SW 1271 (cell line): Measurements from ENCODE around the gene REXO2.
A peak's percentile ranks its signal among the peaks of the same experiment; 100 is the strongest.

ENCODE experiments used
- DNase-seq, 2 experiments: peaks; one replicate each; lab custom pipeline; 2025; lab: John Stamatoyannopoulos, UW

Gene REXO2

DNA sequence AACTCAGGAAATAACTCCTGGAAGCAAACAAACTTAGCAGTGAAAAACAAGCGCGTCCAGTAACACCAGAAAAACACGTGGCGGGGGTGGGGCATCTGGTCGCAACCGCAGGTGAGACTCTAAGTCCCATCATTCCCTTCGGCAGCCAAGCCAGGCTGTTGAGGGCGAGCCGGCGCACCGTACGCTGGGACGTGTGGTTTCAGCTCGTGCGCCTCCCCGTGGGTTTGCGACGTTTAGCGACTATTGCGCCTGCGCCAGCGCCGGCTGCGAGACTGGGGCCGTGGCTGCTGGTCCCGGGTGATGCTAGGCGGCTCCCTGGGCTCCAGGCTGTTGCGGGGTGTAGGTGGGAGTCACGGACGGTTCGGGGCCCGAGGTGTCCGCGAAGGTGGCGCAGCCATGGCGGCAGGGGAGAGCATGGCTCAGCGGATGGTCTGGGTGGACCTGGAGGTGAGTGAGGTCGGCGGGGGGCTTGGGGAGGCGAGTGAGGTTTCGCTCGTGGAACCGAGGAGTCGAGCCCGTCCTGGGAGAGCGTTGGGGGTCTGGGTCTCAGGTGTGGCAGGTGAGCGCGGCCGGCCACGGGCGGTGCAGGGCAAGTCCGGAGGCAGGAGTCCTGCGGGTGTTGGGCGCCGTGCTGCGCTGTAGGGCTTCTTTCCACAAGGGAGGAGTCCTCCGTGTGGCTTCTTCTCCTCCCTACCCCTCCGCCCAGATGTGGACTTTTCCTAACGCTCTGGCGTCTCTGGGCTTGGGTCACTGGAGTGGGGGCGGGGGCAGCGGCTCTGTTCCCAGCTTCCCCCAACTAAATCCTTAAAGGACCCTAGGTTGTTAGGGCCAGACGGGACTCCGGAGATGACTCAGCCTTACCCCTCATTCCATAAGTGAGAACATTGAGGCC is at the start of gene REXO2:
Gene REXO2 (plus strand): TSS at position 239 of the 892 bp plus-strand sequence. CDS start 62 bp downstream, at position 301.
- peak; percentile 71 to 85 for DNase-seq

DNA sequence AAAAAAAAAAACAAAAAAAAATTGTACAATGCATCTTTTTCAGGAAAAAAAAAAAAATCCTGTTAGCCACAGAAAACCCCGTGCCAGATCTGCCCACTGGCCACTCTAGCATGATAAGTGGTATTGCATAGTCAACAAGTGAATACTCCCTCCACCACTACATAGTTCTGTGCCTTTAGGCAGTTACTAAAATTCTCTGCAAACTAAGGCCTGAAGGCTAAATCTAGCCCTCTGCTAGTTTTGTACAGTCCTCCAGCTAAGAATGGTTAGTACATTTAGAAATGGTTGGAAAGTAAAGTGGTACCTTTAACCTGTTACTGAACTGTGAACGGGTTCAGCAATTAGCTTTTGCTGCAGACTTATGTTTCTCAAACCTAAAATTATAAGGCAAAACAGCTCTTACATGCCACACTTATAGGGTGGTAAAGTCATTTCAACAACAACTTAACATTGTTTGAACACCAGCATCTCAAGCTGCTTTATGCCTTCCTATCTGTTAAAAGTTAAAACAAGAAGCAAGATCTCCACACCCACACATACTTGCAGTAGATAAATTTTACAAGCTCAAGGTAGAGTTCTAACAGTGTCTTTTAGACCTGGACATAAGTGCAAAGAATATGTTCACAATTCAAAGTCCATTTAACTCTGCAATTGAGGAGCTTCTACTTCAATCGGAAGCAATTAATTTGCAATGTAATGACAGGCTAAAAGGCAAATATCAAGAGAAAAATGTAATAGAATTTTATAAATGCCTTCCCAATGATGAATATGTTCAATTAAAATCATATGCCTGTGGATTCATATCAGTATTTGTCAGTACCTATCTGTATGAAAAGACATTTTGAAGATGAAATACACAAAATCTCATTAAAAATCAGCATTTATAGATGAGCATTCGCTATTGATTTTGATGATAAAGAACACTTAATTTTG is 46.3 kb upstream of the REXO2 start:
- no peak for DNase-seq

DNA sequence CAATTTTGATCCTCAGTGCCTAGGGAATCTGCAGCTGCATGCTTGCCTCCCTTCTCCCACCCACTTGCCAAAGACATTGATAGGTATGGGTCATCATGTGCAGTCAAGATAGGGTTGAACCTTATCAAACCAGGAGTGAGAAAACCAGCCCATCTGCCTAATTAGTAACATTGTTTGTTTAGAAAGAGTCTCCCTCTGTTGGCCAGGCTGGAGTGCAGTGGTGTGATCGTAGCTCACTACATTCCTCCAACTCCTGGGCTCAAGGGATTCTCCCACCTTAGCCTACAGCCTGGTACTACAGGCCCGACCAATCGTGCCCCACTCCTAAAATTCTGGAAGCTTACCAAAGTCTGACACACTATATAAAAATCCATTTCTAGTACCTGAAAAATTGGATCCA is 43.5 kb upstream of the REXO2 start:
- DNase-seq = no peak

DNA sequence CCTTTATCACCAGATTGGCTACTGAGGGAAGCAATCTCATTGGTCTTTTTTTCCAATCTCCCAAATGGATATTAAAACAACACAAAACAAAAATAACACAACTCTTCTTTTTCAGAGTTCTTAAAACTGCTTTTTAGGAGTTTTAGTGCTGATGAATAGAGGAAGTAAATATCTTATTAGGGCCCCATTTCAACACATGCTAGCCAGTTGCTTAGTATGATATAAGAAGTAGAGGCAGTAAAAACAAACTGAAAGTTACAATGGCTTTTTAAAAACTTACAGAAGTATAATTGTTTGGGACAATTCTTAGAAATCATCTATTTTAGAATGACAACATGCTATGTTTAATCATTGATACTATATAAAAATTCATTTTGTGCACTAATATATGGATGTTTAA is 42.4 kb upstream of the REXO2 start:
- no peak for DNase-seq

DNA sequence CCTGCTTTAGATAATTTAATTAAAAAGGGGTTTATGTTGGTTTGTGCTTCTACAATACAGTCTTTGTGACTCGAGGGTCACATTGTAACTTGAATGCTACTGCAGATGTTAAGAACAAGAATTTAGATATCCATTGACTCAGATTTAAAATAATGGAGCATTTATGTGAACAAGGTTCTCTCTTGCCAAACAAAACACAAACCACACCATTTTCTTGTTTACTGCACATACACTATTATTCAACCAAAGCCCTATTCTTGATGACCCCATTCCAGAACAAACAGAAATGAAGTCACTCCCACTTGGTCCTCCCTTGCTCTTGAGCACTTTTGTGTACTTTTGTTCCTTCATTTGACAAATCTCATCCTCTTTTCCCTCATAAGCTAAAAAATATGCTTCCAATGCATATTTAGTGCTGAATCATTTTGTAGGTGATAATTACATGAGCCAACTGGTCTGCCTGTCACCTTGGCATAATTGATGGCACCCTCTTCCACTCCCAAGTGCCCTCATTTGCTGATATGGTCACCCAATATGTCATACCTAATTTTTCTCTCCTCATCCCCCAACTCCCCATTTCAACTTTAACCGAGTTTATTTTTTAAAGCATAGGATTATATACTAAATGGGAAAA is 41.8 kb upstream of the REXO2 start:
- no peak for DNase-seq

DNA sequence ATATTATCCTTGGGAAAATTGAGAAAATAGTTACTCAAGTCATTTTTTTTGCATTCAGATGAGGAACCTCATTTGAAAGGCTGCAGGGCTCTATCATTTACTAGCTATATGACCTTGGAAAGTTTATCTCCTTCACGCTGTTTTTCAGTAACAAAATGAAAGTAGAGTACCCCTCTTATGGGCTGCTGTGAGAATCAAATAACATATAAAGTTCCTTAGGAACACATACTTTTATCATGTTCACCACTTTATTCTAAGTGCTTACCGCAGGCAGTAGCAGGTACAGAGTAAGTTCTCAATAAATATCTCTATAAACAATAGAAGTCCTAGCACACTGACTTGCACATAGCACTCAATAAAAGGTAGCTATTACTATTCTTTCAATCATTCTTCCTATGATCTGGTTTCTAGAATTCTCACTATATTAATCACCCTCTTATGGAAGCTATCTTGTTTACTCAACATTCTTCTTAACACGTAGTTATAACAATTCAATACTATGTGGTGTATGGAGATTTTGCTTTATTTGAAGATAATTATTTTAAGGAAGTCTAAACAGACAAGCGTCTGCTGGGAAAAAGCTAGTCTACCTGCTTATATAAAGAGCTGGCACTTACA is 40.9 kb upstream of the REXO2 start:
- no peak for DNase-seq

DNA sequence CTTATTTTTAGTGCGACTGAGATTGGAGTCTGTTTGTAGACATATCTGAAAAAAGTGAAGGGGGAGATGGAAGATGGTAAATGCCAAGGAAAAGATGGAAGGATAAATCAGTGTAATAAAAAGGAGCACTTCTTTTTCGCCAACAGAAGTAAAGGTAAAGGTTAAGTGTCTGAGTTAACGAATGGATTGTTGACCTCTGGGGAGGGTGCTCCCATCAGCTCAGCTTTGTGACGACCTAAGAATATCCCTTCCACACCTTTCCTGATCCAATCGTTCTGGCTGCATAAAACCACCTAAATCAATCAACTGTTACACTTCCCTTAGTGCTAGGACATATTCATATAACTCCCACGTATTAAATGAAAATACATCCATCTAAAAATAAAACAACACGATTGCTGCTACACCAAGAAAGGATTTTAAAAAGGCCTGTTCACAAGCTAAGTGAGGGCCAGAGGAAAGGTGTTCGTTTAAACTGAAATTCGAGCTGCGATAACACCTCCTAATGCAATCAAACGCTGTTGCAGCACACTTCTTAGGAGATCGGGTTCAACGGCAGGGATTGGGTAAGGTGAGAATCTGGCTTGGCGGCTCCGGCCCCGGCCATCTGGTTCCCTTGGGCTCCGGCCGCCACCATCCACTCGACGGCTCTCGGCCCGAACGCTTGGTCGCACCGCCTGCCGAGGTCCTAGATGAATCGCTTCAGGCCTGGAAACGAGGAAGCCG is 39.6 kb upstream of the REXO2 start:
- peak in 1 of 2 experiments; percentile 56 for DNase-seq

DNA sequence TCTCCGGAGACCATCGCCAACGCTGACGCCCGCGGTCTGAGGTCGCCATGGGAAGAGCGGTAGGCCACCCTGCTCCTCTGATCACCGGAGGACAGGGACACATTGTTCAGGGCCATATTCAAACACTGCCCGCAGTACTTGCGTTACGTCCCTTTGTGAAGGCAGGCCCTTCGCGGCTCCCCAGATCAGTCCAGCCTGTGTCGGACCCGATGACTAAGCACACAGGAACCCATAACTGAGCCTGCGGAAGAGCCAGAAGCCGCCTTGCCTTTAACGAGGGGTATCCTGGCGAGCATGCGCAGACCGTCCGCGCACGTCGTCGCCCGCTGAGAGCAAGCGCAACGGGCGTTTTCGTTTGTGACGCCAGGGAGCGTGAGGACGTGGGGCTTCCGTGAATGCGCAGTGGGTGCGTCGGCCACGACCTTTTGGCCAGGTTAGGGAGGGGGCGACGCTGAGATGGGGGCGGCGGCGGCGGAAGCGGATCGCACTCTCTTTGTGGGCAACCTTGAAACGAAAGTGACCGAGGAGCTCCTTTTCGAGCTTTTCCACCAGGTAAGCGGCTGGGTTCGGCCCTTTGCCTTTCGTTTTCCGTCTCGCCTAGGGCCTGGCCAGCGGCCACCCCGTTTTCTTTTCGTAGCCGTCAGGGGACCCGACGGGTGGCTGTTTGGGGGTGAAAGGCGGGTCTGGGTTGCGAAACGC is 38.9 kb upstream of the REXO2 start, which contains the start of the genes C11orf71 and RBM7:
Gene C11orf71 (minus strand): TSS at position 296 of the 699 bp plus-strand sequence. CDS start 180 bp downstream, at position 116.
Gene RBM7 (plus strand): TSS at position 451 of the 699 bp plus-strand sequence. CDS start 6 bp downstream, at position 457.
- peak; percentile 87 for DNase-seq

DNA sequence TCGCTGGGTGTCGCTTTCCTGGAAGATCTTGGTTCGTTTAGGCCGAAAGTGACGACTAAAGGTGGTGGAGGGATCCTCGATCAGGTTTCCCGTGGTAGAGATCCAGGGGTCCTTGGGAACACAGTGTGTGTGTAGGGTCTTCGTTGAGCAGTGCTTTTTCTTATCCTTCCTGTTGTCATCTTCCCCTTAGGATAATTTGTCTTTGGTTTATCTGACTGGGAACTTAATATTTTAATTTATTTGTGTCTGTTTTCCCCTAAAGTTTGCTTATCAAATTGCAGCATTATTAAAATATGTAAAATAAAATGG is 38.4 kb upstream of the REXO2 start:
- no peak for DNase-seq

DNA sequence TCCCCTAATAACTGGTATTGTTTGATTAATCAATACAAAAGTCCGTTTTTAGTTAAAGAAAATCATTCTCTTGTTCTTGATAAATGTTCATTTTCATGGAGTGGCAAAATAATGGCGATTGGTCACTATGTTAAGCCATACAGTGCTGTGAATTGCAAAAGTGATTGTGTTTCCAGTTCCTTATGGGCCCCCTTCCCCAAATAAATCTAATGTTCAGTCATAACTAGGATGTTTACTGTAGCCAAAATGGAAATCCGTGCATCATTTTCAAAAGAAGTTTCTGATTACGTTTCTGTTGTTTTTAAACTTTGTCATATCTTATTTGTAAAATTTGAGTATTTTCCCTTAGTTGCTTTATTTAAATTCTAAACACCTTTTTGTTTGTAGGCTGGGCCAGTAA is 38.0 kb upstream of the REXO2 start:
- DNase-seq = no peak

DNA sequence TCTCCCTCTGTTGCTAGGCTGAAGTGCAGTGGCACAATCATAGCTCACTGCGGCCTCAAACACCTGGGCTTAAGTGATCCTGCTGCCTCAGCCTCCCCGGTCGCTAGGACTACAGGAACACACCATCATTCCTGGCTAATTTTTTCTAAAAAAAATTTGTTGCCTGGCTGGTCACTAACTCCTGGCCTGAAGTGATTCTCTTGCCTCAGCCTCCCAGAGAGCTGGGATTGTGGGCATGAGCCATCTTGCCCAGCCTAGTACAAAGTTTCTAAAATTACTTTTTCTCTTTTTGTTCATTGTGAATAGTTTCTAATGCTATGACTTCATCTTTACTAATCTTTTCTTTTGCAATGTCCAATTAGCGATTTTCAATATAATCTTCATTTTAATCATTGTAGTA is 26.3 kb upstream of the REXO2 start:
- no peak for DNase-seq

DNA sequence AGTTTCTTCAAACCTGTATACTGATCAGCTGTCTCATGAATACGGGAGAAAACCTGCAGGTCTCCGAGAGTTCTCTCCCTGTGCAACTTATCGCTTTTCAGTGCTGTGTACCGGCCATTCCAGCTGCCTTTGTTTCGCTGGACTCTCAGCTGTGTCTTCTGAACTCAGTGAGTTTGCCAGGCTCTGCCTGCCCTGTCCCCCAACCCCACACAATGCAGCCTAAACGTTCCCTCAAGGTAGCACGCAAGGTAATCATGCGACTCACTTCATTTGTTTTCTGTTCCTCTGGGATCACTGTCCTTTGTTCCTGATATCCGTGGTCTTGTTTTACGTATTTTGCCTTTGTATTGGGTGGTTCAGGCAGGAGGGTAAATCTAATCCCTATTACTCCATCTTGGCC is 25.3 kb upstream of the REXO2 start:
- DNase-seq = no peak

DNA sequence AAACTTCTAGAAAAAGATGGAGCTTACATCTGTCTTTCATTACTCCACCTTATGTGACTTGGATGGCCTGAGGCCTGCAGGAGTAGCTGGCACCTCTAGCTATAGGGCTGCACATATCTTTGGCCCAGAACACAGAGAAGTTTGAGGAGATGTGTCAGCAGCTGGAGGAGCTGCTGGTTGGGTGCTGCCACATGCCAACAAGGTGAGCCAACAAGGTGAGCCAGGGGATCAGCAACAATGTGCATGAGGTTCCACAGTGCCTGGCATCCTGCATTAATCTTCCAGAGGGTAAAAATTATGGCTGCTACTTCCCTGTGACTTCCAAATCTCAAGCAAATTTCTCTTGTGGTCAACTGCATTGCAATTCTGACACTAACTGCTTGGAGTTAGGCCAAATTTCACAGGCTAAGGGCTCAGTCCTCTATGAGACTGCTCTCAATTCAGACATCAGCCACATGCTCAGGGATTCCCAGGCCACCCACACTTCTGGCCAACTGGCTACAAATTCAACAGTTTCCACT is 22.8 kb upstream of the REXO2 start:
- no peak for DNase-seq

DNA sequence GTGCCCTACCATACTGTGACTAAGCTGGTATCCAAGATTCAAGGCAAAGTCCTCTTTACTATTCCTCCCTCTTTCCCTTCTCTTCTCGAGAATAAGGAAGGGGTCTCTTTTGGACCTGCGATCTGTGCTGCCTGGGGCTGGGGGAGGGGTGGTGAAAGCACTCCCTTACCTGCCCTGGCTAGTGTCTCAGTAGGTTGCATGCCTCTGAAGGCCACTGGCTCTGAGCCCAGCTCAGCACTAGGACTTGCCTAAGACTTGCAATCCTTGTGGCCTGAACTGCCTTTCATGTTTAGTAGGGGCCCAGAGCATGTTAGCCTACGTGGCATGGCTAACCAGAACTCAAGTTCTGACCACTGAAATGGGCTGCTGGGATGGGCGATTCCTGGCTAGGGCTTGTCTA is 13.0 kb upstream of the REXO2 start:
- DNase-seq = no peak

DNA sequence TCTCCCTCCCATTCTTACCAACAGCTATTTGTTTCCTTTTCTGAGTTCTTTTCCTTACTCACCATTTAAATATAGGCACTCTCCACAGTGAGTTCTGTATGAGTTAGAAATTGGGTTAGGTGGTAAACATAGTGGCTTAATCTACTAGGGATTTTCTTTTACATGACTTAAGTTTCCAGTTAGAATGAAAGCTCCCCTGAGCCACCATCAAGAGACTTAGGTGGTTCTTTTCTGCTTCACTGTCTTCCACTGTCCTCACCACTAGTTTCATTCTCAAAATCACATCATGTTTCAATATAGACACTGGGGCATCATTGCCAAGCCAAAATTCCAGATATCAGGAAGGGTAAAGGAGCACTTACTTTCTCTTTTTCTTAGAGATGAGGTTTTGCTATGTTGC is 9.0 kb upstream of the REXO2 start:
- DNase-seq = no peak

DNA sequence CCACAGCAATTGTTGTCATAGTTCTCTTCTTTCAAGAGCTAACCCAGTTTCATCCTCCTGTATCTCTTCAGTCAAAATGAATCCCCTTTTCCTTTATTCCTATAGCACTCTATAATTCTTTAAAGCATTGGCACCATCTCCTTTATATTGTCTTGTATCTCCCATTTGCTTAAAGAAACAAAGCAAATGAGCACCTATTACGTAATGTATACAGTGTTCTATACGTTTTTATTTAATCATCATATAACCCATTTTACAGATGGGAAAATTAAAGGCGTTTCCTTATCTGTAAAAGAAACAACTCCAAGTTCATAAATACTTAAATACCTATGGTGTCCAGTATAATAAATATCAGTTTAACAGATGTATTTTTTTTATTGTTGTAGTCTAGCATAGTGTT is 6.4 kb upstream of the REXO2 start:
- no peak for DNase-seq

DNA sequence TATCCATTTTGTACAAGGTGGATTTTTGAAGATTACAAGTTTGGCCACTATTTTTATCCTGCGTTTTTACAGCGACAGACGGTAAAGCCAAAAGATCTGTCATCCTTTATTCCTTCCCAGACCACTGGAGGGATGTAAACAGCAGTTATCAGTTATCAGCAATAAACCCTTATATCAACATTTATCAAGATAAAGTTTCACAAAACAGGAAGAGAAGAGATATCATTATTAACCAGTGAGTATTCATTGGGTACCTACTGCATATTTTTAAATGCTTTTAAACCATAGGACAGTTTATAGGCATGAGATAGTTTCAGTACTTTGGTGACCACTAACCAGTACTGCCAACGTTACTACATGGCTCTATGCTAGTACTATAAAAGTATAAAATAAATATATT is 5.9 kb upstream of the REXO2 start:
- DNase-seq = no peak

DNA sequence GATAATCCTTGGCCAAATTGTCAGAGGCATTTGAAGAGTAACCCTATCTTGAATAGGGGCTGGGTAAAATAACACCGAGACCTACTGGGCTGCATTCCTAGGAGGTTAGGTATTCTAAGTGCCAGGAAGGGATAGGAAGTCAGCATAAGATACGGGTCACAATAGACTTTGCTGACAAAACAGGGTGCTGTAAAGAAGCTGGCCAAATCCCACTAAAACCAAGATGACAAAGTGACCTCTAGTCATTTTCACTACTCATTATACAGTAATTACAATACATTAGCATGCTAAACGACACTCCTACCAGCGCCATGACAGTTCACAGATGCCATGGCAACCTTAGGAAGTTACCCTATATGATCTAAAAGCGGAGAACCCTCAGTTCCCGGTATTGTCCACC is 964 bp upstream of the REXO2 start:
- no peak for DNase-seq

DNA sequence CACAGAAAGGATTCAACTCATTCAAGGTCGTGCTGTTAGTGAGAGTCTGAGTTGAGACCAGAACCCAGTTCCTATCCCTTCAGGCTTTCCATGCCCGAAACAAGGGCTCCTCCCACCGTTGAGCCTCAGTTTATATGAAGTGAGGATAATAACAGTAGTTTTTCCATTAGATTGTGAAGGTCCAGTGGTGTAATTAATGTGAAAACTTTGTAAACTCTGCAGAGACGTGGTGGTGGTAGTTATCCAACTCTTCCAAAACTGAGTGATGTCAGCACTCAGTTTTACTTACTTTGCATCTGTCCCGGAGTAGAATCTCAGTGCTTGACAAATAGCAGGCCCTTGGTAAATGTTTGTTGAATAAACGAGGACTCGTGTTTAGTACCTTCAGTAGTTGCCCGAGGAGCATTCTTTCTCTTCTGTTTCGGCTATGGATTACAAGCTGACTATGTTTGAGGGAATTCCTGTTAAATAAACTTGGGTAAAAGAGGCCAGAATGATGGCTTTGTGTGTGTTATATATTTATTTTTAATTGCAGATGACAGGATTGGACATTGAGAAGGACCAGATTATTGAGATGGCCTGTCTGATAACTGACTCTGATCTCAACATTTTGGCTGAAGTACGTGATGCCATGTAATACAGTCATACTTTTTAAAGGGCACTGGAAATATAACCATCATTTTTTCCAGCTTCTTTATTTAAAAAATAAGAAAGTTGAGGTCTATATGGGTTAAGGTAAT is 1.0 kb downstream of the REXO2 start:
- DNase-seq = no peak
